Measurements from ENCODE around the gene COL25A1. TPM values are rescaled to one million over a fixed set of nuclear protein-coding genes. Genes with fewer than 3 reads are reported as not detected.
"Not testable (repeated sequence)": the region's sequence is repeated elsewhere in the genome, so short reads cannot be mapped to it uniquely, and the experiment has no call there.

Gene COL25A1
- total RNA-seq, 4 donors from 2014 or later, result 0.14 to 1.6 (median 0.32) TPM; not detected in 1

DNA sequence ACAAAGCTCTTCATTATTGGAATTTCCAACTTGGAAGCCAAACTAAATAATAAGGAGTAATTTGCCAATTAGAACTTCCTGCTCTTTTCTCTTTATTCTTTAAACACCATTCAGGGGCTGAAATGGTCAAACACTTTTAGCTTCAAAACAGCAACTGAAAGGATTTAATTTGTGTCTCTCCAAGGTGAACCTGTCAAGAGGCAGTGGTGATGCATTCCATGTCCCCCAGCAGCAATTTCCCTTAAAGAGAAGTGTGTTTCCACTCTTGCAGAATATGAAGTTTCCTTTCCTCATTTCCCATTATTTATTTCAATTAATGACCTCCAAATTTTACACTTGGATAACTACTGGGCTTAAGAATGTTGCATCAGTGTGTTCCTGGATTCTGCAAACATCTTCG, 156.0 kb downstream of the COL25A1 start:
- Histone ChIP-seq H3K36me3 (no peaks in the 10 kb centered on the region), H3K9me3 (no peaks in the 10 kb centered on the region), H3K27ac (no peak overlapping the region), H3K27me3 (no peaks in the 10 kb centered on the region), H3K4me3 (no peak overlapping the region), H3K4me1 (no peaks in the 10 kb centered on the region)
- TF ChIP-seq, protein P1, sequence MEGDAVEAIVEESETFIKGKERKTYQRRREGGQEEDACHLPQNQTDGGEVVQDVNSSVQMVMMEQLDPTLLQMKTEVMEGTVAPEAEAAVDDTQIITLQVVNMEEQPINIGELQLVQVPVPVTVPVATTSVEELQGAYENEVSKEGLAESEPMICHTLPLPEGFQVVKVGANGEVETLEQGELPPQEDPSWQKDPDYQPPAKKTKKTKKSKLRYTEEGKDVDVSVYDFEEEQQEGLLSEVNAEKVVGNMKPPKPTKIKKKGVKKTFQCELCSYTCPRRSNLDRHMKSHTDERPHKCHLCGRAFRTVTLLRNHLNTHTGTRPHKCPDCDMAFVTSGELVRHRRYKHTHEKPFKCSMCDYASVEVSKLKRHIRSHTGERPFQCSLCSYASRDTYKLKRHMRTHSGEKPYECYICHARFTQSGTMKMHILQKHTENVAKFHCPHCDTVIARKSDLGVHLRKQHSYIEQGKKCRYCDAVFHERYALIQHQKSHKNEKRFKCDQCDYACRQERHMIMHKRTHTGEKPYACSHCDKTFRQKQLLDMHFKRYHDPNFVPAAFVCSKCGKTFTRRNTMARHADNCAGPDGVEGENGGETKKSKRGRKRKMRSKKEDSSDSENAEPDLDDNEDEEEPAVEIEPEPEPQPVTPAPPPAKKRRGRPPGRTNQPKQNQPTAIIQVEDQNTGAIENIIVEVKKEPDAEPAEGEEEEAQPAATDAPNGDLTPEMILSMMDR (IDR thresholded peaks at IDR 0.05), result no peak
- TF ChIP-seq EP300 (IDR thresholded peaks at IDR 0.05; ENCODE audit: low read depth), result no peak
- no peak for TF ChIP-seq POLR2AphosphoS5 (IDR thresholded peaks at IDR 0.05)
- TF ChIP-seq POLR2A (IDR thresholded peaks at IDR 0.05), result no peak
- DNase-seq, result no peak
- intact Hi-C loops (cut with DNase I; ENCODE audit: low total_unique reads) (no loop called here), in situ Hi-C loops (cut with MboI; ENCODE audit: low pct_ligation_motif_present in 1 of 4, low pct_unique_long_range_greater_than_20kb in 1 of 4, low sequenced_read_pairs in 3 of 4) (no loop called here)
- WGBS, 2 donors (ENCODE audit: low coverage in 1 of 2), result 22 to 58% methylated on average over 1 of the region's 1 CpG

DNA sequence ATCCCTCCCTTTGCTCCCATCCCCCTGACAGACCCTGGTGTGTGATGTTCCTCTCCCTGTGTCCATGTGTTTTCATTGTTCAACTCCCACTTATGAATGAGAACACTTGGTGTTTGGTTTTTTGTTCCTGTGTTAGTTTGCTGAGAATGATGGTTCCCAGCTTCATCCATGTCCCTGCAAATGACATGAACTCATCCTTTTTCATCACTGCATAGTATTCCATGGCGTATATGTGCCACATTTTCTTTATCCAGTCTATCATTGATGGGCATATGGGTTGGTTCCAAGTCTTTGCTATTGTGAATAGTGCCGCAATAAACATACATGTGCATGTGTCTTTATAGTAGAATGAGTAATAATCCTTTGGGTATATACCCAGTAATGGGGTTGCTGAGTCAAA, 164.3 kb downstream of the COL25A1 start:
- H3K4me3 ChIP-seq; DNase-seq; H3K27ac ChIP-seq; in situ Hi-C loops (cut with MboI; ENCODE audit: low pct_ligation_motif_present in 1 of 4, low pct_unique_long_range_greater_than_20kb in 1 of 4, low sequenced_read_pairs in 3 of 4); H3K27me3 ChIP-seq; H3K9me3 ChIP-seq; H3K36me3 ChIP-seq; H3K4me1 ChIP-seq; intact Hi-C loops (cut with DNase I; ENCODE audit: low total_unique reads): not testable (repeated sequence)
- WGBS, 2 donors (ENCODE audit: low coverage in 1 of 2), result 81 to 100% methylated on average over 1 to 2 of the region's 2 CpGs

GRCh38 chr4:109134921-109135320, 167.5 kb downstream of the COL25A1 start:
- Histone ChIP-seq H3K9me3 (no peaks in the 10 kb centered on the region), H3K27ac (no peak overlapping the region), H3K4me3 (no peak overlapping the region), H3K4me1 (no peaks in the 10 kb centered on the region), H3K36me3 (no peaks in the 10 kb centered on the region), H3K27me3 (no peaks in the 10 kb centered on the region)
- intact Hi-C loops (cut with DNase I; ENCODE audit: low total_unique reads), result no loop called here
- TF ChIP-seq EP300 (IDR thresholded peaks at IDR 0.05; ENCODE audit: low read depth) (no peak), POLR2A (IDR thresholded peaks at IDR 0.05) (no peak), POLR2AphosphoS5 (IDR thresholded peaks at IDR 0.05) (no peak)
- TF ChIP-seq, protein P1 (IDR thresholded peaks at IDR 0.05), result no peak
- DNase-seq, result no peak
- in situ Hi-C loops (cut with MboI; ENCODE audit: low pct_ligation_motif_present in 1 of 4, low pct_unique_long_range_greater_than_20kb in 1 of 4, low sequenced_read_pairs in 3 of 4), result no loop called here

- H3K9me3 ChIP-seq, result no peaks in the 10 kb centered on the region
- no peak overlapping the region for H3K4me3 ChIP-seq
- WGBS, 2 donors (ENCODE audit: low coverage in 1 of 2), result 86 to 93% methylated on average over 2 of the region's 2 CpGs
- no peaks in the 10 kb centered on the region for H3K27me3 ChIP-seq
- in situ Hi-C loops (cut with MboI; ENCODE audit: low pct_ligation_motif_present in 1 of 4, low pct_unique_long_range_greater_than_20kb in 1 of 4, low sequenced_read_pairs in 3 of 4), result no loop called here
- no peak overlapping the region for H3K27ac ChIP-seq
- no peaks in the 10 kb centered on the region for H3K36me3 ChIP-seq
- H3K4me1 ChIP-seq, result no peaks in the 10 kb centered on the region
- TF ChIP-seq POLR2A (IDR thresholded peaks at IDR 0.05), result no peak
- no peak for DNase-seq
- intact Hi-C loops (cut with DNase I; ENCODE audit: low total_unique reads), result no loop called here
Observed at GRCh38 chr4:109134268-109134667, 168.2 kb downstream of the COL25A1 start.

DNA sequence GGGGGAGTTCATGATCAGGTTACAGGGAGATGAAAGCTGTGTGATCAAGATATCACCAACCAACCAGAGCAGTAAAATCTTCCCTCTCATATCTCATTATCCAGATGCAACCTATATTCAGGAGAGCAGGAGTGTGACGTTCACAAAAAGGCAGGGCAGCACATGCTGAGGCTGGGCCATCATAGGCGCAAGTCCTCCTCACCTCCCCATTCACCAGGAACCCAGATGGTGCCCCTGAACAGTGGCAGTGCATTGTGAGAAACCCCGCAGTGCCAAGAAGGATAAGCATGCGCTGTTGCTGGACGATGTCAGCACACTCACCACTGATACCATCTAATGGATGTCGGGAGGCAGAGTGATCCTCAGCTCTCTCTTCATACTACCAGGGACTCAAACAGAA, 170.9 kb downstream of the COL25A1 start:
- DNase-seq, result no peak
- intact Hi-C loops (cut with DNase I; ENCODE audit: low total_unique reads) (no loop called here), in situ Hi-C loops (cut with MboI; ENCODE audit: low pct_ligation_motif_present in 1 of 4, low pct_unique_long_range_greater_than_20kb in 1 of 4, low sequenced_read_pairs in 3 of 4) (no loop called here)
- Histone ChIP-seq H3K27me3 (no peaks in the 10 kb centered on the region), H3K4me3 (no peak overlapping the region), H3K36me3 (no peaks in the 10 kb centered on the region), H3K27ac (no peak overlapping the region), H3K4me1 (no peaks in the 10 kb centered on the region), H3K9me3 (no peaks in the 10 kb centered on the region)
- TF ChIP-seq POLR2AphosphoS5 (IDR thresholded peaks at IDR 0.05) (no peak), EP300 (IDR thresholded peaks at IDR 0.05; ENCODE audit: low read depth) (no peak), POLR2A (IDR thresholded peaks at IDR 0.05) (no peak)
- TF ChIP-seq, protein P1 (IDR thresholded peaks at IDR 0.05), result no peak
- WGBS, 2 donors (ENCODE audit: low coverage in 1 of 2), result 80 to 89% methylated on average over 1 to 6 of the region's 6 CpGs
